GM23338 (cell line): ENCODE measurements around the gene SLC39A13. TPM values are rescaled to one million over a fixed set of nuclear protein-coding genes. Genes with fewer than 3 reads are reported as not detected.

Source experiments
- ATAC-seq: fragments of 200-7000 bp; cut with Tn5 transposase; 3 replicates; pipeline ENCODE4 v1.9.1; 2020
- DNase-seq: peaks from one replicate; pipeline ENCODE4 v3.0.0-alpha.2; 2015; ENCODE audit warnings: low spot score
- H2AFZ ChIP-seq: fragments of 200-600 bp; sonication (generic); 2 replicates; pipeline ENCODE4 v1.8.0; 2016; ENCODE audit warnings: antibody characterized with exemption, mild to moderate bottlenecking, moderate library complexity
- H3F3A ChIP-seq: fragments of 200-600 bp; sonication (generic); replicated peaks from 2 replicates; pipeline ENCODE4 v1.8.0; 2017; ENCODE audit warnings: antibody characterized with exemption, mixed run types, low read depth
- H3K27ac ChIP-seq: fragments of 200-600 bp; sonication (generic); 2 replicates; pipeline ENCODE4 v1.6.1; 2016; ENCODE audit warnings: low read depth
- H3K27me3 ChIP-seq: fragments of 200-600 bp; sonication (generic); 2 replicates; pipeline ENCODE4 v1.8.0; 2016; ENCODE audit warnings: mild to moderate bottlenecking, mixed run types, moderate library complexity; ENCODE audit not compliant: insufficient read depth
- H3K36me3 ChIP-seq: fragments of 200-600 bp; sonication (generic); 2 replicates; pipeline ENCODE4 v1.8.0; 2016; ENCODE audit warnings: mild to moderate bottlenecking; ENCODE audit not compliant: insufficient read depth
- H3K4me1 ChIP-seq: fragments of 200-600 bp; sonication (generic); 2 replicates; pipeline ENCODE4 v1.8.0; 2016; ENCODE audit warnings: mild to moderate bottlenecking, moderate library complexity; ENCODE audit not compliant: insufficient read depth
- H3K4me2 ChIP-seq: fragments of 200-600 bp; sonication (generic); 2 replicates; pipeline ENCODE4 v1.7.1; 2017; ENCODE audit warnings: mixed run types
- H3K4me3 ChIP-seq: fragments of 200-600 bp; sonication (generic); 2 replicates; pipeline ENCODE4 v1.6.1; 2016; ENCODE audit warnings: mixed run types
- H3K79me2 ChIP-seq: fragments of 200-600 bp; sonication (generic); replicated peaks from 2 replicates; pipeline ENCODE4 v1.8.0; 2017; ENCODE audit warnings: mild to moderate bottlenecking; ENCODE audit not compliant: insufficient read depth
- H3K9me2 ChIP-seq: fragments of 200-600 bp; sonication (generic); 2 replicates; pipeline ENCODE4 v1.8.0; 2017; ENCODE audit not compliant: insufficient read depth
- H4K20me1 ChIP-seq: fragments of 200-600 bp; sonication (generic); replicated peaks from 2 replicates; pipeline ENCODE4 v1.8.0; 2017; ENCODE audit warnings: mild to moderate bottlenecking; ENCODE audit not compliant: insufficient read depth
- H3K27ac Mint-ChIP-seq: 2 replicates; pipeline ENCODE4 v1.8.0; 2020; ENCODE audit warnings: inconsistent platforms, mild to moderate bottlenecking, moderate library complexity, mixed read lengths
- H3K27me3 Mint-ChIP-seq: 3 replicates; pipeline ENCODE4 v1.8.0; 2022; ENCODE audit warnings: low read depth, mild to moderate bottlenecking, moderate library complexity, mixed read lengths, inconsistent platforms; ENCODE audit not compliant: insufficient read depth, poor library complexity
- H3K36me3 Mint-ChIP-seq: 3 replicates; pipeline ENCODE4 v1.8.0; 2021; ENCODE audit warnings: low read depth, mild to moderate bottlenecking, inconsistent platforms, moderate library complexity, mixed read lengths
- H3K4me1 Mint-ChIP-seq: 3 replicates; pipeline ENCODE4 v1.8.0; 2020; ENCODE audit warnings: mild to moderate bottlenecking, inconsistent platforms, mixed read lengths
- H3K4me3 Mint-ChIP-seq: 3 replicates; pipeline ENCODE4 v1.8.0; 2021; ENCODE audit warnings: moderate library complexity, mild to moderate bottlenecking, inconsistent platforms, mixed read lengths
- H3K9me3 Mint-ChIP-seq: 3 replicates; pipeline ENCODE4 v1.8.0; 2020; ENCODE audit warnings: moderate library complexity, mild to moderate bottlenecking, inconsistent platforms, mixed read lengths
- CREB1 ChIP-seq: fragments of 250-450 bp; sonication (Bioruptor Pico); IDR thresholded peaks from 2 replicates; pipeline ENCODE4 v1.5.0; 2020; ENCODE audit warnings: low read depth, mild to moderate bottlenecking, moderate library complexity
- EZH2phosphoT487 ChIP-seq: fragments of 200-600 bp; sonication (generic); IDR thresholded peaks from one replicate; pipeline ENCODE4 v1.8.1; 2018; ENCODE audit warnings: antibody characterized with exemption; ENCODE audit not compliant: unreplicated experiment
- JUNB ChIP-seq: IDR thresholded peaks from one replicate; pipeline ENCODE4 v1.6.1; 2016; ENCODE audit warnings: antibody characterized with exemption; ENCODE audit not compliant: unreplicated experiment
- NANOG ChIP-seq: IDR thresholded peaks from 2 replicates; pipeline ENCODE4 v1.6.1; 2016; ENCODE audit warnings: antibody characterized with exemption, borderline replicate concordance
- POLR2AphosphoS5 ChIP-seq: IDR thresholded peaks from 2 replicates; pipeline ENCODE4 v1.6.1; 2016; ENCODE audit warnings: antibody characterized with exemption, low read depth
- STAT1 ChIP-seq: IDR thresholded peaks from one replicate; pipeline ENCODE4 v1.6.1; 2016; ENCODE audit warnings: antibody characterized with exemption; ENCODE audit not compliant: unreplicated experiment
- ZNF114 ChIP-seq: fragments of 250-450 bp; sonication (Bioruptor Pico); IDR thresholded peaks from 2 replicates; pipeline ENCODE4 v1.5.0; 2020; ENCODE audit warnings: mild to moderate bottlenecking, moderate library complexity
- ZNF331 ChIP-seq: fragments of 250-450 bp; sonication (Bioruptor Pico); IDR thresholded peaks from 2 replicates; pipeline ENCODE4 v1.5.0; 2020; ENCODE audit warnings: low read depth, mild to moderate bottlenecking, moderate library complexity
- ZNF462 ChIP-seq: fragments of 250-450 bp; sonication (Bioruptor Pico); IDR thresholded peaks from 2 replicates; pipeline ENCODE4 v1.5.0; 2020; ENCODE audit warnings: mild to moderate bottlenecking, moderate library complexity
- polyA plus RNA-seq: library from polyadenylated mRNA; unstranded; fragments of >200 nt; fragmentation: Nextera tagmentation; extraction: Ambion mirVana; gene quantifications from 2 replicates; pipeline ENCODE4 v1.2.1, GENCODE V29; 2016
- total RNA-seq: library from RNA; depleted of rRNA; stranded (reverse); fragments of >200 nt; shearing (Covaris generic); gene quantifications from 2 replicates; pipeline ENCODE4 v1.2.3, GENCODE V29; 2014
- TF ChIP-seq, protein P1 (sequence below), 2 experiments: fragments of 200-600 bp in 1 of 2; sonication (generic) in 1 of 2; conservative IDR thresholded peaks; 2 replicates each; pipeline versions ENCODE4 v1.5.1 to v1.6.1; 2016 to 2017; ENCODE audit warnings: antibody characterized with exemption in 2 of 2, low read depth in 2 of 2, mild to moderate bottlenecking in 2 of 2, moderate library complexity in 1 of 2
- TF ChIP-seq, protein P2 (sequence below): IDR thresholded peaks from 2 replicates; pipeline ENCODE4 v1.6.1; 2016; ENCODE audit warnings: antibody characterized with exemption

SLC39A13 gene
- total and polyA plus RNA-seq, 2 experiments from 2014 or later: 15.8 to 32.7 TPM

DNA sequence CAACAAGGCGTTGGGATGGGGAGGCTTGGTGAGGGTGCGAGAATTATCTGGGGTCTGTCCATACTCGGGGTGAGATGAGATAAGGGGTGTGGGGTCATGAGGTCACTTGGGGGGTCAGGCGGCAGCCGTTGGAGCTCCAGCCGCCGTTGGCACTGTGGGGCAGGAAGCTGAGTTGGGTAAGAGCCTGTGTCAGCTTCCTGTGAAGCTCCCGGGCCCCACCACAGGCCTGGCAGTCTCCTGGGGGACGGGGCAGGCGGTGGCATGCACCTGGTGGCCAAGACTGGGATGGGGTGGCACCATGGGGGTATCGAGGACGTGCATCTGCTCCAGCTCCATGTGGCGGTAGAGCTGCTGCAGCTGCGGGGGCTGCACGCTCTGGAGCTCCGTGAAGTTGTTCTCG, 48.8 kb upstream of the SLC39A13 start:
- Histone ChIP-seq H3K4me2 (no peak overlapping the region), H3K27ac (no peak overlapping the region), H4K20me1 (no peaks in the 10 kb centered on the region), H2AFZ (no peak overlapping the region), H3K27me3 (no peaks in the 10 kb centered on the region), H3K4me3 (no peak overlapping the region), H3F3A (peaks cover 18% of the 10 kb centered on the region), H3K79me2 (no peaks in the 10 kb centered on the region), H3K4me1 (peaks cover 1% of the 10 kb centered on the region; the same call in 1 of the 2 replicates), H3K9me2 (no peaks in the 10 kb centered on the region), H3K36me3 (no peaks in the 10 kb centered on the region)
- Mint-ChIP-seq H3K27ac (no peak overlapping the region), H3K4me3 (no peak overlapping the region), H3K27me3 (peaks cover 5% of the 10 kb centered on the region), H3K36me3 (no peaks in the 10 kb centered on the region; the same call in 2 of the 3 replicates), H3K4me1 (peaks cover 1% of the 10 kb centered on the region; the same call in 1 of the 3 replicates), H3K9me3 (no peaks in the 10 kb centered on the region)
- no peak for TF ChIP-seq ZNF114 (CRISPR knock-in tag)
- TF ChIP-seq, protein P1, sequence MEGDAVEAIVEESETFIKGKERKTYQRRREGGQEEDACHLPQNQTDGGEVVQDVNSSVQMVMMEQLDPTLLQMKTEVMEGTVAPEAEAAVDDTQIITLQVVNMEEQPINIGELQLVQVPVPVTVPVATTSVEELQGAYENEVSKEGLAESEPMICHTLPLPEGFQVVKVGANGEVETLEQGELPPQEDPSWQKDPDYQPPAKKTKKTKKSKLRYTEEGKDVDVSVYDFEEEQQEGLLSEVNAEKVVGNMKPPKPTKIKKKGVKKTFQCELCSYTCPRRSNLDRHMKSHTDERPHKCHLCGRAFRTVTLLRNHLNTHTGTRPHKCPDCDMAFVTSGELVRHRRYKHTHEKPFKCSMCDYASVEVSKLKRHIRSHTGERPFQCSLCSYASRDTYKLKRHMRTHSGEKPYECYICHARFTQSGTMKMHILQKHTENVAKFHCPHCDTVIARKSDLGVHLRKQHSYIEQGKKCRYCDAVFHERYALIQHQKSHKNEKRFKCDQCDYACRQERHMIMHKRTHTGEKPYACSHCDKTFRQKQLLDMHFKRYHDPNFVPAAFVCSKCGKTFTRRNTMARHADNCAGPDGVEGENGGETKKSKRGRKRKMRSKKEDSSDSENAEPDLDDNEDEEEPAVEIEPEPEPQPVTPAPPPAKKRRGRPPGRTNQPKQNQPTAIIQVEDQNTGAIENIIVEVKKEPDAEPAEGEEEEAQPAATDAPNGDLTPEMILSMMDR (conservative IDR thresholded peaks at IDR 0.05; ENCODE audit: low read depth in 2 of 2): no peak
- TF ChIP-seq JUNB: no peak
- TF ChIP-seq POLR2AphosphoS5: no peak
- DNase-seq (no peak), ATAC-seq (no peak)

- Mint-ChIP-seq H3K36me3 (no peaks in the 10 kb centered on the region), H3K27ac (no peak overlapping the region), H3K27me3 (peaks cover 3% of the 10 kb centered on the region), H3K4me3 (no peak overlapping the region), H3K9me3 (no peaks in the 10 kb centered on the region), H3K4me1 (no peaks in the 10 kb centered on the region)
- Histone ChIP-seq H3K36me3 (no peaks in the 10 kb centered on the region), H3F3A (peaks cover 18% of the 10 kb centered on the region), H3K27ac (no peak overlapping the region), H3K4me1 (no peaks in the 10 kb centered on the region), H3K4me3 (no peak overlapping the region), H4K20me1 (no peaks in the 10 kb centered on the region), H3K79me2 (no peaks in the 10 kb centered on the region), H3K27me3 (no peaks in the 10 kb centered on the region), H3K4me2 (no peak overlapping the region), H3K9me2 (no peaks in the 10 kb centered on the region), H2AFZ (no peak overlapping the region)
- ATAC-seq (no peak), DNase-seq (no peak)
- TF ChIP-seq EZH2phosphoT487 (no peak), ZNF331 (CRISPR knock-in tag) (no peak), JUNB (no peak), ZNF462 (CRISPR knock-in tag) (no peak), ZNF114 (CRISPR knock-in tag) (no peak), NANOG (no peak), CREB1 (no peak), STAT1 (no peak), POLR2AphosphoS5 (no peak)
- TF ChIP-seq, protein P2, sequence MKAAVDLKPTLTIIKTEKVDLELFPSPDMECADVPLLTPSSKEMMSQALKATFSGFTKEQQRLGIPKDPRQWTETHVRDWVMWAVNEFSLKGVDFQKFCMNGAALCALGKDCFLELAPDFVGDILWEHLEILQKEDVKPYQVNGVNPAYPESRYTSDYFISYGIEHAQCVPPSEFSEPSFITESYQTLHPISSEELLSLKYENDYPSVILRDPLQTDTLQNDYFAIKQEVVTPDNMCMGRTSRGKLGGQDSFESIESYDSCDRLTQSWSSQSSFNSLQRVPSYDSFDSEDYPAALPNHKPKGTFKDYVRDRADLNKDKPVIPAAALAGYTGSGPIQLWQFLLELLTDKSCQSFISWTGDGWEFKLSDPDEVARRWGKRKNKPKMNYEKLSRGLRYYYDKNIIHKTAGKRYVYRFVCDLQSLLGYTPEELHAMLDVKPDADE: no peak
- TF ChIP-seq, protein P1 (conservative IDR thresholded peaks at IDR 0.05; ENCODE audit: low read depth in 2 of 2): no peak
Measured at GRCh38 chr11:47360341-47360740, 48.0 kb upstream of the SLC39A13 start.
